Rectal smooth muscle tissue (tissue), 1 donor: ENCODE measurements around the gene HMG20B.
A peak's percentile ranks its signal among the peaks of the same experiment; 100 is the strongest.
"Not testable (repeated sequence)": the region's sequence is repeated elsewhere in the genome, so short reads cannot be mapped to it uniquely, and the experiment has no call there.

ENCODE experiments used
- H3K27ac ChIP-seq: one replicate; pipeline ENCODE4 v1.7.0; 2013; ENCODE audit warnings: low read depth, low read length, inconsistent platforms
- H3K27me3 ChIP-seq: one replicate; pipeline ENCODE4 v1.7.0; 2013; ENCODE audit warnings: low read length; ENCODE audit not compliant: control insufficient read depth, insufficient read depth
- H3K36me3 ChIP-seq: one replicate; pipeline ENCODE4 v1.7.0; 2013; ENCODE audit warnings: low read length; ENCODE audit not compliant: control insufficient read depth, insufficient read depth
- H3K4me1 ChIP-seq: one replicate; pipeline ENCODE4 v1.7.0; 2013; ENCODE audit warnings: low read length; ENCODE audit not compliant: control insufficient read depth, insufficient read depth
- H3K4me3 ChIP-seq: one replicate; pipeline ENCODE4 v1.7.0; 2013; ENCODE audit warnings: low read length
- H3K9ac ChIP-seq: one replicate; pipeline ENCODE4 v1.7.0; 2013; ENCODE audit warnings: low read length

Gene HMG20B

DNA sequence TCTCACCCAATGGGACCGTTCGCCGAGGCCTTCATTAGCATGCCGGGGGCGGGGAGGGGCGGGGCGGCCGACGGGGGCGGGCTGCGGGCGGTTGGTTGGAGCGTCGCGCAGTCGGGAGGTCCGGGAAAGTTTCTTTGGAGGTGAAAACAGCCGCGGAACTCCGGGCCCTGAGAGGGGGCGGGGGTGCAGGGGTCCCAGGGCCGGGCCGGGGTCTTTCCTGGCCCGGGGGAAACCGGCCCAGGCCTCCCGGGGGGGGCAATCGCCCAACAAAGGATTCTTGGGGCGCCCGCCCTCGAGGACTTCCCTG lies at the start of gene HMG20B:
Gene HMG20B (plus strand): TSS at position 90 of the 307 bp plus-strand sequence. CDS start 366 bp downstream, outside the sequence.
- Histone ChIP-seq H3K4me3 (peak within 1 kb of the TSS; percentile 87), H3K27me3 (no peaks in the 10 kb centered on the region), H3K4me1 (peaks cover 13% of the 10 kb centered on the region), H3K36me3 (no peaks in the 10 kb centered on the region), H3K27ac (peak within 1 kb of the TSS; percentile 66), H3K9ac (peak within 1 kb of the TSS; percentile 57)

DNA sequence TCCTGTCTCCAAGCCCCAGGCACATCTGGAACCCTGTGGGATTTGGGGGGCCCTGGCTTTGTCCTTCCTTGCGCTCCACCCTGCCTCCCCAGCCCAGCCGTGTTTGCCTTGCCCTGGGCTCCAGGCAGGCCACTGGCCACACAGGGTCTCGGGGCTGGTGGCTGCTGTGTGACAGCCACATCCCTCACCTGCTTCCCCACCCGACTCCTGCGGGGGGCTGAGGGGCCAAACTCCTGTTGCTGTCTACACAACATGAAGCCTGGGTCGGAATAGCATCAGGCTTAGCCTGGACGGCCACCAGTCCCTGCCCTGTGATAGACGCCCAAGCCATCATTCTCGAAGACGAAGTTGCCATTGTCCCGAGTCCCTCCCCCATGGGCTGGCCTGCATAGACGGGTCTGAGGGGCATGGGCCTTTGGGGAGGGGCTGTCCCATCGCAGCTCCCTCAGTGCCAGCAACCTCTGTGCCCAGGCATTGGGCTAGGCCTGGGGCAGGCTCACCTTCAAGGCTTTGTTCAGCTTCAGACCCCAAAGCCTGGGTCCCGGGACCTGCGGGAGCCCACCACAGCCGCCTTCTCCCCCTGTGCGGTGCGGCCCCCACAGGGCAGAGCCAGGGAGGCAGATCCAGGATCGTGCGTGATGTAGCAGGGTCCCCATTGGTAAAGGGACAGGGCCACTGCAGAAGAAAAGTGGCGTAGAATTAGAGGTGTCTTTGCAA lies 49.2 kb upstream of the HMG20B start:
- H3K4me1 ChIP-seq, result no peaks in the 10 kb centered on the region
- no peak overlapping the region for H3K4me3 ChIP-seq
- no peak overlapping the region for H3K27ac ChIP-seq
- H3K27me3 ChIP-seq, result no peaks in the 10 kb centered on the region
- H3K9ac ChIP-seq, result no peak overlapping the region
- H3K36me3 ChIP-seq, result peaks cover 27% of the 10 kb centered on the region

DNA sequence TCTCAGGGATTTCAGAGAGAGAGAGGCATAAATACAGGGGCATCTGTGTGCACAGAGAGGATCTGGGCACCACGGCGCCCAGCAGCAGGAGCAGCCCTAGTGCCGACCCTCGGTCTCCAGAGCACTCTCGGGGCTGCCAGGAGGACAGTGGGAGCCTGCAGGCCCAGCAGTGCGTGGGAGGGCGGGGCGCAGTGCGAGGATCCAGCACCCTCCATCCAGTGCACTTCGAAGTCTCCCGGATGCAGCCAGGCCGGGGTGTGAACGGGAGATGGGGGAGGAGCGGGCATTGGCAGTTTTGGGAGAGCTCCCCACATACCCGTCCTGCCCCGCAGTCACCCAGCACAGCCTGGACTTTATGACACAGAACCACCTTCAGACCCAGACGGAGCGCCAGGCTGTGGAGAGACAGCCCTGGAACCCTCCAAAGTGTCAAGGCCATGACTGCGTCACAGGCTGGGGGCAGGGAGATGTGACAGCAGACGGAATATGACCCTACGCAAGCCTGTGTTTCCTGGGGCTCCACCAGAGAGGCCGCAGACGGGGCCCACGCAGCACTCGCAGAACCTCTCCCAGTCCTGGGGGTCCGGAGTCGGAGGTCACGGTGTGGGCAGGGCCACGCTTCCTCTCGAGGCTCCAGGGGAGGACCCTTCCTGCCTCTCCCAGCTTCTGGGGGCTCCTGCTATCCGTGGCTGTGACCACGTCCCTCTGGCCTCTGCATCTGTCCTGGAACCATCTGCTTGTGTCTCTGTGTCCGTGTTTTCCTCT lies 48.5 kb upstream of the HMG20B start:
- H3K4me3 ChIP-seq, result no peak overlapping the region
- H3K4me1 ChIP-seq, result no peaks in the 10 kb centered on the region
- peaks cover 26% of the 10 kb centered on the region for H3K36me3 ChIP-seq
- no peak overlapping the region for H3K27ac ChIP-seq
- no peaks in the 10 kb centered on the region for H3K27me3 ChIP-seq
- no peak overlapping the region for H3K9ac ChIP-seq

DNA sequence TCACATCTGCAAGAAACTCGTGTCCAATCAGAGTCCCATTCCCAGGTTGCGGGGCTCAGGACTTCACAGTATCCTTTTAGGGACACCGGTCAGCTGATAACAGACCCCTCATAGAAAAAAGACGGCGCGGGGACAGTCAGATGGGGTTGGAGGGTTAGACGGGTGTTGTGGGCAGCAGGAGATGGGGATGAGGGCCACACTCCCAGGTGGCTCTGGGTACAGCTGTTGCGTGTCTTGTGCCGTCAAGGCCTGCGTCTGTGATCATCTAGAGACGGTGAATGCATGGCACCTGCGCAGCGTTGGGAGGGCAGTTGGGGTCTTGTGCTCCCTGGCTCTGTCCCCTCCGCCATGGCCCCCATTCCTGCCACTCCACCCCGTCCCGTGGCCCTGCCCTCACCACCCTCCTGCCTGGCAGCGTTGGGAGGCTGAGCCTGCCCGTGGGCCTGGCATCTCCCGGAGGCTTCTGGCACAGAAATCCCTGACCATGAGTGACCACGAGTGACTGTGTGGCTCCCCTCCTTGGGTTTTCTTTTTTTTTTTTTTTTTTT lies 47.8 kb upstream of the HMG20B start:
- Histone ChIP-seq H3K9ac (no peak overlapping the region), H3K4me1 (no peaks in the 10 kb centered on the region), H3K36me3 (peaks cover 22% of the 10 kb centered on the region), H3K27ac (no peak overlapping the region), H3K27me3 (no peaks in the 10 kb centered on the region), H3K4me3 (no peak overlapping the region)

DNA sequence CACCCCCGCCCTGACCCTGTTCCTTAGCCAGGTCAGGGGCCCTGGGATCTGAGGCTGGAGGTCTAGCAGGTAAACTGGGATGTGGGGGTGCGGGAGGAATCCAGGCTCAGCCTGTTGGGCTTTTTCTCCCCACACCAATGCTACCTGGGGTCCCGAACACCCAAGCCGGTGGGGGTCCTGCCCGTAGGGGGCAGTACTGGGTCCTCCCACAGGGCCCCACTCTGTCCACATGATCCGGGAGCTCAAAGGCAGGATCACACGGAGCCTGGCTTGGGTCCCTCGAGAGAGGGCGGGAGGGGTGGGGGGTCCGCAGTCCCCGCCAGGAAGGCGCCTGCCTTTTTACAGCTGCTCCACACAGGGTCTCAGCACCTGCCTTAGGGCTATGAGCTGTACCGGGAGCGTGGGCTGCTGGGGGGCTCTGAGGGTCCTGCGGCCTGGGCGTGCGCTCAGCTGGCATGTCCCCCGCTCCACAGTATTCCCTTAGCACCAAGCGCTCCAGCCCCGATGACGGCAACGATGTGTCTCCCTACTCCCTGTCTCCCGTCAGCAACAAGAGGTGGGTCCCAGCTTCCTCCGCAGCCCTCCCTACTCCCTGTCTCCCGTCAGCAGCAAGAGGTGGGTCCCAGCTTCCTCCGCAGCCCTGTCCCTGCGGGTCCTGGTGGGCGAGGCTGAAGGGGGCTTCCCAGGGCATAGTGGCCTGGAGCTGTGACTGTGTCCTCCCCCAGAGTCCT lies 46.1 kb upstream of the HMG20B start:
- no peak overlapping the region for H3K4me3 ChIP-seq
- no peaks in the 10 kb centered on the region for H3K4me1 ChIP-seq
- no peaks in the 10 kb centered on the region for H3K27me3 ChIP-seq
- peaks cover 36% of the 10 kb centered on the region for H3K36me3 ChIP-seq
- no peak overlapping the region for H3K9ac ChIP-seq
- no peak overlapping the region for H3K27ac ChIP-seq

DNA sequence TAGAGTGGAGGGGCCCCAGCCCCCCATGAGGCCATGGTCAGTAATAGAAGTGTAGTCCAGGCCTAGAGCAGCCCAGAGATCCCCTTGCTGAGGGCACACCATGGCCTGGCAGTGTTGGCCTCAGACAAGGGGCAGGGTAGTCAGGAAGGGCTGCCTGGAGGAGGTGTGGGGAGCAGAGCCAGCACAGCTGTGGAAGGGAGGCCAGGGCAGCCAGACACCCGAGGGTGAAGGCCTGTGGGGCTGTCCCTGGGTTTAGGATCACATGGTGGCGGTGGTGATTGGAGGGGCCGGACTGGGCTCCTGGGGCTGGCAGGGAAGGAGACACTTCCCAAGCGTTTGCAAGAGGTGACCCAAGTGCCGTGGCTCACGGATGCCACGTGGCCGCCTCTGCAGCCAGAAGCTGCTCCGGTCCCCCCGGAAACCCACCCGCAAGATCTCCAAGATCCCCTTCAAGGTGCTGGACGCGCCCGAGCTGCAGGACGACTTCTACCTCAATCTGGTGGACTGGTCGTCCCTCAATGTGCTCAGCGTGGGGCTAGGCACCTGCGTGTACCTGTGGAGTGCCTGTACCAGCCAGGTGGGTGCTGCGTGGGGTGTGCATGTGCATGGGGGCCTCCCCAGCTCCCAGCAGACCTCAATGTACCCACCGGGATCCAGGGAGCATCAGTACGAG lies 45.4 kb upstream of the HMG20B start:
- H3K36me3 ChIP-seq, result peaks cover 37% of the 10 kb centered on the region
- no peak overlapping the region for H3K27ac ChIP-seq
- H3K9ac ChIP-seq, result no peak overlapping the region
- H3K4me1 ChIP-seq, result no peaks in the 10 kb centered on the region
- no peaks in the 10 kb centered on the region for H3K27me3 ChIP-seq
- H3K4me3 ChIP-seq, result no peak overlapping the region

DNA sequence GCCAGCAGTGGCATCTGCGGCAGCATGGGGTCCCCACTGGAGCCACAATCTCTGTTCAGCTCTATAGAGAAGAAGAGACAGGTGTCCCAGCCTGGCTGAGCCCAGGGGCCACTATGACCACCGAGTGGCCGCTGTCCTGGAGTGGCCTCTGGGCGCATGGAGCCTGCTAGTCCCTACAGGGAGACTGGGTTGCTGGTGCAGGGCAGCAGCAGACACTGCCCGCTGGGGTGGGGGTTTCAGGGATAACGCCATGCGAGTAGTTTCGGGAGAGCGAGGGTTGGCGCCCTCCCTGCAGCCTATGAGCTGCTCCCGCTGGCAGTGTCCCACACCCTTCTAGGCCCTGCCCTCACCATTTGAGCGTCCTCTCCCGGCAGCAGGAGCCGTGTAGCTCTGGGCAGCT lies 44.7 kb upstream of the HMG20B start:
- Histone ChIP-seq H3K4me3 (no peak overlapping the region), H3K9ac (no peak overlapping the region), H3K36me3 (peaks cover 43% of the 10 kb centered on the region), H3K4me1 (no peaks in the 10 kb centered on the region), H3K27ac (no peak overlapping the region), H3K27me3 (no peaks in the 10 kb centered on the region)

DNA sequence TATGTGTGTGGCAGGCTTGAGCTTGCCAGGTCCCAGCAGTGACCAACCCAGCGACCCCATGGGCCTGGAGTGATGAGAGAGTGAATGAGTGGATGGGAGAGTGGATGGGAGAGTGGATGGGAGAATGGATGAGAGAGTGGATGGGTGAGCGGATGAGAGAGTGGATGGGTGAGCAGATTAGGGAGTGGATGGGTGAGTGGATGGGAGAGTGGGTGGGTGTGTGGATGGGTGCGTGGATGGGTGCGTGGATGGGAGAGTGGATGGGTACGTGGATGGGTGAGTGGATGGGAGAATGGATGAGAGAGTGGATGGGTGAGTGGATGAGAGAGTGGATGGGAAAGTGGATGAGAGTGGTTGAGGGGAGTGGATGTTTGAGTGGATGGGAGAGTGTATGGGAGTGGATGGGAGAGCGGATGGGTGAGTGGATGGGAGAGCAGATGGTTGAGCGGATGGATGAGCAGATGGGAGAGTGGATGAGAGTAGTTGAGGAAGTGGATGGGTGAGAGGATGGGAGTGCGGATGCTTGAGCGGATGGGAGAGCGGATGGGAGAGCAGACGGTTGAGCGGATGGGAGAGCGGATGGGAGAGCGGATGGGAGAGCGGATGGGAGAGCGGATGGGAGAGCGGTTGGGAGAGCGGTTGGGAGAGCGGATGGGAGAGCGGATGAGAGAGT lies 44.1 kb upstream of the HMG20B start:
- H3K4me1 ChIP-seq, result no peaks in the 10 kb centered on the region
- no peak overlapping the region for H3K9ac ChIP-seq
- H3K27ac ChIP-seq, result no peak overlapping the region
- no peak overlapping the region for H3K4me3 ChIP-seq
- no peaks in the 10 kb centered on the region for H3K27me3 ChIP-seq
- H3K36me3 ChIP-seq, result peaks cover 49% of the 10 kb centered on the region

DNA sequence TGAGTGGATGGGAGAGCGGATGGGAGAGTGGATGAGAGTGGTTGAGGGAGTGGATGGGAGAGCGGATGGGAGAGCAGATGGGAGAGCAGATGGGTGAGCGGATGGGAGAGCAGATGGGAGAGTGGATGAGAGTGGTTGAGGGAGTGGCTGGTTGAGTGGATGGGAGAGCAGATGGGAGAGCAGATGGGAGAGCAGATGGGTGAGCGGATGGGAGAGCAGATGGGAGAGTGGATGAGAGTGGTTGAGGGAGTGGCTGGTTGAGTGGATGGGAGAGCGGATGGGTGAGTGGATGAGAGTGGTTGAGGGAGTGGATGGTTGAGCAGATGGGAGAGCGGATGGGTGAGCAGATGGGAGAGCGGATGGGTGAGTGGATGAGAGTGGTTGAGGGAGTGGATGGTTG lies 43.4 kb upstream of the HMG20B start:
- H3K4me1 ChIP-seq, H3K27me3 ChIP-seq, H3K4me3 ChIP-seq, H3K9ac ChIP-seq, H3K27ac ChIP-seq: not testable (repeated sequence)
- peaks cover 52% of the 10 kb centered on the region for H3K36me3 ChIP-seq

DNA sequence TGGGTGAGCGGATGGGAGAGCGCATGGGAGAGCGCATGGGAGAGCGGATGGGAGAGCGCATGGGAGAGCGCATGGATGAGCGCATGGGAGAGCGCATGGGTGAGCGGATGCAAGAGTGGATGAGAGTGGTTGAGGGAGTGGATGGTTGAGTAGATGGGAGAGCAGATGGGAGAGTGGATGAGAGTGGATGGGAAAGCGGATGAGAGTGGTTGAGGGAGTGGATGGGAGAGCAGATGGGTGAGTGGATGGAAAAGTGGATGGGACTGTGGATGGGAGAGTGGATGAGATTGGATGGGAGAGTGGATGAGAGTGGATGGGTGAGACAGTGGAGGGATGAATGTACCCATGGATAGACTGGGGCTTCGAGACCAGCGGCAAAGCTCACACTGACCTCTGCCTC lies 42.4 kb upstream of the HMG20B start:
- H3K36me3 ChIP-seq, result peaks cover 53% of the 10 kb centered on the region
- no peaks in the 10 kb centered on the region for H3K4me1 ChIP-seq
- no peak overlapping the region for H3K27ac ChIP-seq

DNA sequence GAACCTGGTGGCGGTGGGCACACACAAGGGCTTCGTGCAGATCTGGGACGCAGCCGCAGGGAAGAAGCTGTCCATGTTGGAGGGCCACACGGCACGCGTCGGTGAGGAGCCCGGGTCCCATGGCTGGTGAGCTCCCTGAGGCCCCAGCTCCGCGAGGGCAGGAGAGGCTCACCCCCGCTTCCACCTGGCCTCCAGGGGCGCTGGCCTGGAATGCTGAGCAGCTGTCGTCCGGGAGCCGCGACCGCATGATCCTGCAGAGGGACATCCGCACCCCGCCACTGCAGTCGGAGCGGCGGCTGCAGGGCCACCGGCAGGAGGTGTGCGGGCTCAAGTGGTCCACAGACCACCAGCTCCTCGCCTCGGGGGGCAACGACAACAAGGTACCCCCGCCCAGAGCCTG lies 41.0 kb upstream of the HMG20B start:
- Histone ChIP-seq H3K36me3 (peaks cover 52% of the 10 kb centered on the region), H3K4me1 (no peaks in the 10 kb centered on the region), H3K9ac (no peak overlapping the region), H3K27ac (no peak overlapping the region), H3K4me3 (no peak overlapping the region), H3K27me3 (no peaks in the 10 kb centered on the region)

More for the DNA sequence above, 42.4 kb upstream of the HMG20B start:
- Histone ChIP-seq H3K9ac (no peak overlapping the region), H3K4me3 (no peak overlapping the region), H3K27me3 (no peaks in the 10 kb centered on the region)
